H1 (cell line): ENCODE results near the gene SERPINB8. TPM values are rescaled to one million over a fixed set of nuclear protein-coding genes. Genes with fewer than 3 reads are reported as not detected.

Experiments
- FOSL1 ChIP-seq: IDR thresholded peaks from 2 replicates; pipeline ENCODE4 v1.6.1; 2011; ENCODE audit warnings: mild to moderate bottlenecking, low read depth, low read length, moderate library complexity; ENCODE audit not compliant: insufficient read depth
- HDAC2 ChIP-seq, 2 experiments: fragments of 300-600 bp in 1 of 2; sonication (generic) in 1 of 2; IDR thresholded peaks; 2 replicates each; pipeline ENCODE4 v1.6.1; 2011 to 2012; ENCODE audit warnings: low read depth in 2 of 2, low read length in 2 of 2, mild to moderate bottlenecking in 2 of 2, moderate library complexity in 2 of 2, borderline replicate concordance in 1 of 2, inconsistent platforms in 1 of 2
- POLR2A ChIP-seq, 2 experiments: IDR thresholded peaks; 1 replicate in 1 of 2; 2 replicates in 1 of 2; pipeline ENCODE4 v1.6.1; 2011; ENCODE audit warnings: low read depth in 2 of 2, low read length in 2 of 2, mild to moderate bottlenecking in 2 of 2; ENCODE audit errors: control extremely low read depth in 1 of 2
- POU5F1 ChIP-seq: IDR thresholded peaks from 2 replicates; pipeline ENCODE4 v1.6.1; 2011; ENCODE audit warnings: low read depth, mild to moderate bottlenecking, low read length, moderate library complexity
- RXRA ChIP-seq: IDR thresholded peaks from 2 replicates; pipeline ENCODE4 v1.6.1; 2011; ENCODE audit warnings: low read depth, mild to moderate bottlenecking, low read length, moderate library complexity; ENCODE audit not compliant: insufficient read depth
- polyA plus RNA-seq, 7 experiments: library from polyadenylated mRNA; depleted of rRNA in 3 of 7; stranded (reverse) in 5 of 7; unstranded in 2 of 7; fragments of >200 nt in 5 of 7; fragments of 200-250 nt in 2 of 7; gene quantifications; 1 replicate in 5 of 7; 2 replicates in 1 of 7; 4 replicates in 1 of 7; pipeline versions ENCODE4 v1.2.1 to v1.2.3, GENCODE V29; 2011 to 2013; ENCODE audit warnings: missing spikeins in 2 of 7, mixed read lengths in 2 of 7
- total RNA-seq: library from RNA; stranded (reverse); fragmentation: NEBNext Ultra II Directional; extraction: Animal tissue kit (Norgen Biotek cat#: 25700); gene quantifications from 2 replicates; pipeline ENCODE4 v1.2.1, GENCODE V29; 2021
- TF ChIP-seq, protein P1 (sequence below): fragments of 300-600 bp; sonication (generic); IDR thresholded peaks from 2 replicates; pipeline ENCODE4 v1.7.1; 2012; ENCODE audit warnings: low read length, moderate library complexity, mild to moderate bottlenecking, inconsistent platforms; ENCODE audit not compliant: insufficient replicate concordance

The SERPINB8 gene
- total and polyA plus RNA-seq, 2 of the 8 experiments (the other 6 are each of a cell fraction or from before 2014, with no cell fraction given), result 0.42 to 1.2 TPM

- TF ChIP-seq, protein P1, sequence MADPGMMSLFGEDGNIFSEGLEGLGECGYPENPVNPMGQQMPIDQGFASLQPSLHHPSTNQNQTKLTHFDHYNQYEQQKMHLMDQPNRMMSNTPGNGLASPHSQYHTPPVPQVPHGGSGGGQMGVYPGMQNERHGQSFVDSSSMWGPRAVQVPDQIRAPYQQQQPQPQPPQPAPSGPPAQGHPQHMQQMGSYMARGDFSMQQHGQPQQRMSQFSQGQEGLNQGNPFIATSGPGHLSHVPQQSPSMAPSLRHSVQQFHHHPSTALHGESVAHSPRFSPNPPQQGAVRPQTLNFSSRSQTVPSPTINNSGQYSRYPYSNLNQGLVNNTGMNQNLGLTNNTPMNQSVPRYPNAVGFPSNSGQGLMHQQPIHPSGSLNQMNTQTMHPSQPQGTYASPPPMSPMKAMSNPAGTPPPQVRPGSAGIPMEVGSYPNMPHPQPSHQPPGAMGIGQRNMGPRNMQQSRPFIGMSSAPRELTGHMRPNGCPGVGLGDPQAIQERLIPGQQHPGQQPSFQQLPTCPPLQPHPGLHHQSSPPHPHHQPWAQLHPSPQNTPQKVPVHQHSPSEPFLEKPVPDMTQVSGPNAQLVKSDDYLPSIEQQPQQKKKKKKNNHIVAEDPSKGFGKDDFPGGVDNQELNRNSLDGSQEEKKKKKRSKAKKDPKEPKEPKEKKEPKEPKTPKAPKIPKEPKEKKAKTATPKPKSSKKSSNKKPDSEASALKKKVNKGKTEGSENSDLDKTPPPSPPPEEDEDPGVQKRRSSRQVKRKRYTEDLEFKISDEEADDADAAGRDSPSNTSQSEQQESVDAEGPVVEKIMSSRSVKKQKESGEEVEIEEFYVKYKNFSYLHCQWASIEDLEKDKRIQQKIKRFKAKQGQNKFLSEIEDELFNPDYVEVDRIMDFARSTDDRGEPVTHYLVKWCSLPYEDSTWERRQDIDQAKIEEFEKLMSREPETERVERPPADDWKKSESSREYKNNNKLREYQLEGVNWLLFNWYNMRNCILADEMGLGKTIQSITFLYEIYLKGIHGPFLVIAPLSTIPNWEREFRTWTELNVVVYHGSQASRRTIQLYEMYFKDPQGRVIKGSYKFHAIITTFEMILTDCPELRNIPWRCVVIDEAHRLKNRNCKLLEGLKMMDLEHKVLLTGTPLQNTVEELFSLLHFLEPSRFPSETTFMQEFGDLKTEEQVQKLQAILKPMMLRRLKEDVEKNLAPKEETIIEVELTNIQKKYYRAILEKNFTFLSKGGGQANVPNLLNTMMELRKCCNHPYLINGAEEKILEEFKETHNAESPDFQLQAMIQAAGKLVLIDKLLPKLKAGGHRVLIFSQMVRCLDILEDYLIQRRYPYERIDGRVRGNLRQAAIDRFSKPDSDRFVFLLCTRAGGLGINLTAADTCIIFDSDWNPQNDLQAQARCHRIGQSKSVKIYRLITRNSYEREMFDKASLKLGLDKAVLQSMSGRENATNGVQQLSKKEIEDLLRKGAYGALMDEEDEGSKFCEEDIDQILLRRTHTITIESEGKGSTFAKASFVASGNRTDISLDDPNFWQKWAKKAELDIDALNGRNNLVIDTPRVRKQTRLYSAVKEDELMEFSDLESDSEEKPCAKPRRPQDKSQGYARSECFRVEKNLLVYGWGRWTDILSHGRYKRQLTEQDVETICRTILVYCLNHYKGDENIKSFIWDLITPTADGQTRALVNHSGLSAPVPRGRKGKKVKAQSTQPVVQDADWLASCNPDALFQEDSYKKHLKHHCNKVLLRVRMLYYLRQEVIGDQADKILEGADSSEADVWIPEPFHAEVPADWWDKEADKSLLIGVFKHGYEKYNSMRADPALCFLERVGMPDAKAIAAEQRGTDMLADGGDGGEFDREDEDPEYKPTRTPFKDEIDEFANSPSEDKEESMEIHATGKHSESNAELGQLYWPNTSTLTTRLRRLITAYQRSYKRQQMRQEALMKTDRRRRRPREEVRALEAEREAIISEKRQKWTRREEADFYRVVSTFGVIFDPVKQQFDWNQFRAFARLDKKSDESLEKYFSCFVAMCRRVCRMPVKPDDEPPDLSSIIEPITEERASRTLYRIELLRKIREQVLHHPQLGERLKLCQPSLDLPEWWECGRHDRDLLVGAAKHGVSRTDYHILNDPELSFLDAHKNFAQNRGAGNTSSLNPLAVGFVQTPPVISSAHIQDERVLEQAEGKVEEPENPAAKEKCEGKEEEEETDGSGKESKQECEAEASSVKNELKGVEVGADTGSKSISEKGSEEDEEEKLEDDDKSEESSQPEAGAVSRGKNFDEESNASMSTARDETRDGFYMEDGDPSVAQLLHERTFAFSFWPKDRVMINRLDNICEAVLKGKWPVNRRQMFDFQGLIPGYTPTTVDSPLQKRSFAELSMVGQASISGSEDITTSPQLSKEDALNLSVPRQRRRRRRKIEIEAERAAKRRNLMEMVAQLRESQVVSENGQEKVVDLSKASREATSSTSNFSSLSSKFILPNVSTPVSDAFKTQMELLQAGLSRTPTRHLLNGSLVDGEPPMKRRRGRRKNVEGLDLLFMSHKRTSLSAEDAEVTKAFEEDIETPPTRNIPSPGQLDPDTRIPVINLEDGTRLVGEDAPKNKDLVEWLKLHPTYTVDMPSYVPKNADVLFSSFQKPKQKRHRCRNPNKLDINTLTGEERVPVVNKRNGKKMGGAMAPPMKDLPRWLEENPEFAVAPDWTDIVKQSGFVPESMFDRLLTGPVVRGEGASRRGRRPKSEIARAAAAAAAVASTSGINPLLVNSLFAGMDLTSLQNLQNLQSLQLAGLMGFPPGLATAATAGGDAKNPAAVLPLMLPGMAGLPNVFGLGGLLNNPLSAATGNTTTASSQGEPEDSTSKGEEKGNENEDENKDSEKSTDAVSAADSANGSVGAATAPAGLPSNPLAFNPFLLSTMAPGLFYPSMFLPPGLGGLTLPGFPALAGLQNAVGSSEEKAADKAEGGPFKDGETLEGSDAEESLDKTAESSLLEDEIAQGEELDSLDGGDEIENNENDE, result no peak
- TF ChIP-seq HDAC2 (IDR thresholded peaks at IDR 0.05; ENCODE audit: borderline replicate concordance in 1 of 2, low read depth in 2 of 2, low read length in 2 of 2), result no peak
- TF ChIP-seq POU5F1, result no peak
- TF ChIP-seq RXRA, result no peak
- TF ChIP-seq FOSL1, result no peak
- no peak for TF ChIP-seq POLR2A (IDR thresholded peaks at IDR 0.05; ENCODE audit: control extremely low read depth in 1 of 2, low read depth in 2 of 2, low read length in 2 of 2)
Measured at GRCh38 chr18:63961435-63961980, 8.4 kb upstream of the SERPINB8 start (continued).
